Omental fat pad (tissue), 4 donors: ENCODE data around the gene UGT2B17. TPM values are rescaled to one million over a fixed set of nuclear protein-coding genes. Genes with fewer than 3 reads are reported as not detected.
"Not testable (repeated sequence)": the region's sequence is repeated elsewhere in the genome, so short reads cannot be mapped to it uniquely, and the experiment has no call there.

Source experiments
- ATAC-seq: fragments of 150-250 bp; one replicate; pipeline ENCODE4 v1.9.1; 2016; ENCODE audit warnings: mild to moderate bottlenecking, moderate library complexity; ENCODE audit not compliant: low FRiP score
- DNase-seq: peaks from one replicate; pipeline ENCODE4 v3.0.0-alpha.2; 2019; ENCODE audit warnings: low spot score
- total RNA-seq, 4 donors: library from RNA; depleted of rRNA; stranded (reverse); fragments of >200 nt; gene quantifications; one replicate each; pipeline ENCODE4 v1.1.0, GENCODE V29; 2016
- TF ChIP-seq, protein P1 (sequence below), 3 donors: fragments of 450-650 bp; IDR thresholded peaks; one replicate each; pipeline ENCODE4 v1.5.1; 2016 to 2017; ENCODE audit warnings: antibody characterized with exemption in 3 of 3, mild to moderate bottlenecking in 3 of 3, moderate library complexity in 2 of 3

Gene UGT2B17
- total RNA-seq = not detected

DNA sequence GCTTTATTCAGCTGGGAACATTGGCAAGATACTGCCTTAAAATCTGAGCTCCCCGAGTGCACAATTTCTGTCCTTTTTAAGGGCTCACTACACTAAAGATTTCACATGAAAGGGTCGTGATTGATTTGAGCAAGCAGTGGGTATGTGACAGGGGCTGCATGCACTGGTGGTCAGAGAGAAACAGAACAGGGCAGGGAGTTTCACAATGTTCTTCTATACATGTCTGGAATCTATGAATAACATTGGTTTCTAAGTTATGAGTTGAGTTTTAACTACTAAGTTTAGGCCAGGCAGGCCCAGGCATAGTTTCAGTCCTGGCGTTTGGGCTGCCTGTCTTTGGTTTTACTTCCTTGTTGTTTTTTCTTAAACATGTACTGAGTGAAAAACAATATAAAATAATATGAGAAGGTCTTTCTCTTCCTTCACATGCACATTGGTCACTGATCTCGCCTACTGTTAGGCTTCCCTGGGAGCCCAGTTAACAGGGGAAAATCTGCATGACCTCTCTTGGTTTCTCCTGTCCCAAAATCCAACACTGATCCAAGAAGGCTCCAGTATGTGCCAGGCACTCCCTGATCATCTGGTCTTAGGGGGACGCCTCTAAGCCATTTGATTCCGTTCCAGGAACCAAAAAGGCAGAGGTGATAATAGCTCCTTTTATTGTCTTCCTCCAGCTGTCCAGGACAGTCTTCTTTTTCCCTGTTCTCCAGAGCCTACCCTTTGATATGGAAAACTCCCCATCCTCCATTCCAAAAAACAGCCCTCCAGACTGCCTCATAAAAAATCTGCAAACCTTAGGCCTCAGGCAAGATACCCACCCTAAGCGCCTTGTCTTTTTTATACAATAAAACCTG is at the start of gene UGT2B17:
TSS of gene UGT2B17 (minus strand) at position 51 of the 854 bp plus-strand sequence. CDS start 7,838 bp downstream, outside the sequence.
- TF ChIP-seq, protein P1, sequence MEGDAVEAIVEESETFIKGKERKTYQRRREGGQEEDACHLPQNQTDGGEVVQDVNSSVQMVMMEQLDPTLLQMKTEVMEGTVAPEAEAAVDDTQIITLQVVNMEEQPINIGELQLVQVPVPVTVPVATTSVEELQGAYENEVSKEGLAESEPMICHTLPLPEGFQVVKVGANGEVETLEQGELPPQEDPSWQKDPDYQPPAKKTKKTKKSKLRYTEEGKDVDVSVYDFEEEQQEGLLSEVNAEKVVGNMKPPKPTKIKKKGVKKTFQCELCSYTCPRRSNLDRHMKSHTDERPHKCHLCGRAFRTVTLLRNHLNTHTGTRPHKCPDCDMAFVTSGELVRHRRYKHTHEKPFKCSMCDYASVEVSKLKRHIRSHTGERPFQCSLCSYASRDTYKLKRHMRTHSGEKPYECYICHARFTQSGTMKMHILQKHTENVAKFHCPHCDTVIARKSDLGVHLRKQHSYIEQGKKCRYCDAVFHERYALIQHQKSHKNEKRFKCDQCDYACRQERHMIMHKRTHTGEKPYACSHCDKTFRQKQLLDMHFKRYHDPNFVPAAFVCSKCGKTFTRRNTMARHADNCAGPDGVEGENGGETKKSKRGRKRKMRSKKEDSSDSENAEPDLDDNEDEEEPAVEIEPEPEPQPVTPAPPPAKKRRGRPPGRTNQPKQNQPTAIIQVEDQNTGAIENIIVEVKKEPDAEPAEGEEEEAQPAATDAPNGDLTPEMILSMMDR (IDR thresholded peaks at IDR 0.05) = no peak
- no peak for ATAC-seq
- no peak for DNase-seq

DNA sequence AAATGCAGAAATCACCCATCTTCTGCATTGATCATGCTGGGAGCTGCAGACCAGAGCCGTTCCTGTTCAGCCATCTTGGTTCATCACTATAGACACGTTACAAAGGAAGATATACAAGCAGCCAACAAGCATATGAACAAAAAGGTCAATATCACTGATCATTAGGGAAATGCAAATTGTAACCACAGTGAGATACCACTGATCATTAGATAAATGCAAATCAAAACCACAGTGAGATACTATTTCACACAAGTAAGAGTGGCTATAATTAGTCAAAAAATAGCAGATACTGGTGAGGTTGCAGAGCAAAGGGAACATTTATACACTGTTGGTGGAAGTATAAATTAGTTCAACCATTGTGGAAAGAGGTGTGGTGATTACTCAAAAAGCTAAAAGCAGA is 46.6 kb upstream of the UGT2B17 start:
- not testable (repeated sequence) for DNase-seq, ATAC-seq

DNA sequence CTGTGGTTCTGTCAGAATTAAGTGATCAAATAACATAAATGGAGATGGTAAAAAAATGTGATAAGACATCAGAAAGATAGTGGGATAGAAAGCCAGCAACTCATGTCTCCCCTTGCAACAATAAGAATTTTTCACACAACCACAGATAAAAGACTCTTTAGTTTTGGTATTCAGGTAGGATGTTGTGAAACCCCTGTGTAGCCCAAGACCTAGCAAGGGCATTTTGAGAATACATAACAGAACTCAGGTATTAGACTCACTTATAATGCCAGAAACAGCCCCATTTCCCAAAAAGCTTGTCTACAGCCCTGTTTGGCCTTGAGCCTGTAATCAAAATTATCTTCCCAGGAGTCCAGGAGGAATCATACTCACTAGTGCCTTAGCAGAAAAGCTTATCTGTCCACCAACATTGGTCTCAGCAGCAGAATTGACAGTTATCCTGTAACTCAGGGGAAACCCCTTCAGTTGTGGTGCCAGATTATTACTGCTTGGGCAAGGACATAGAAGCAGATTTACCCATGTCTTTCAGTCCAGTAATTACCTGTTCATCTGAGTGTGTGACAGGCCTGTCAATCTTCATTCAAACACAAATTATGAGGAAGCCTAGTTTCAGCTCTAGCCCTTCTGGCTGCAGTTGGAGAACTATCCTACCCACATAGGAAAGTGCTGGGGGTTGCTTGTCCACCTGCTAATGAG is 41.0 kb upstream of the UGT2B17 start:
- DNase-seq = no peak
- TF ChIP-seq, protein P1 (IDR thresholded peaks at IDR 0.05) = no peak
- no peak for ATAC-seq

DNA sequence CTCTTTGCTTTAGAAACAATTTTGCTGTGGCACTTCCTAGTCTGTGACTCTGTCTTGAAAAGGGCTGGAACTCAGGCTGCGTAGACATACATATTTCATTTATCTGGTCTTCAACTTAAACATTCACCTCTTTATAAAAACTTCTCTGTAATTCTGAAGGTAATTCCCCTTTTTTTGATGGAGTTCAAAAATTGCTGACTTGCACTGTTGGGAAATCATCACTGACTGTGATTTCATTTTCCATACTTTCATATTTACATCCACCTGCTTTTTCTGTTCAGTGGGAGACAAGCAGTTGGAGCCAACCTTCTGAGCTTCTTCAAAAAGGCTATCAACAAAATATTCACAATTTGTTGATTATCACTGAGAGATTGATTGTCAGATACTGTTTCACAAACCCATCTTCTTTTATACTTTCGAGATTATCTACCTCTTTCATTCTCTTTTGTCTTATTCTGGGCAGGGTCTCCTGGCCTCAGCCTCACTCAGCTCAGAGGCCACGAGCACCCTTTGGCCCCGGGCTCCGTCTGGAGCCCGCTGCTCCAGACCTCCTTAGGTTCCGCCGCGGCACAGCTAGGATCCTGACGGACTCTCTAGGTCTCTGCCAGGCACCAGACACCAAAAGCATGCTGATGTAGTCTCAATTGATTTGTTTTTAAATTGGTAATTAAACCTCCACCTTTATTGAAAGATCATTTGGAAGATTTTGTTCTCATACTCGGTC is 39.7 kb upstream of the UGT2B17 start:
- ATAC-seq = no peak
- no peak for DNase-seq
- TF ChIP-seq, protein P1 (IDR thresholded peaks at IDR 0.05) = no peak

DNA sequence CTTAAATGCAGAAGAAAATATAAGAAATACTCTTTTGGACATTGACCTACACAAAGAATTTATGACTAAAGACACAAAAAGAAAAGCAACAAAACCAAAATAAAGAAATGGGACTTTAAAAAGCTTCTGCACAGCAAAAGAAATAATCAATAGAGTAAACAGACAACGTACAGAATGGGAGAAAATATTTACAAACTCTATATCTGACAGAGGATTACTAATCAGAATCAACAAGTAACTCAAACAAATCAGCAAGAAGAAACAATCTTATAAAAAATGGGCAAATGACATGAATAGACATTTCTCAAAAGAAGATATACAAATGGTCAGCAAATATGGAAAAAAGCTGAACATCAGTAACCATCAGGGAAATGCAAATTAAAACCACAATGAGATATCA is 37.6 kb upstream of the UGT2B17 start:
- DNase-seq (no peak), ATAC-seq (no peak)

DNA sequence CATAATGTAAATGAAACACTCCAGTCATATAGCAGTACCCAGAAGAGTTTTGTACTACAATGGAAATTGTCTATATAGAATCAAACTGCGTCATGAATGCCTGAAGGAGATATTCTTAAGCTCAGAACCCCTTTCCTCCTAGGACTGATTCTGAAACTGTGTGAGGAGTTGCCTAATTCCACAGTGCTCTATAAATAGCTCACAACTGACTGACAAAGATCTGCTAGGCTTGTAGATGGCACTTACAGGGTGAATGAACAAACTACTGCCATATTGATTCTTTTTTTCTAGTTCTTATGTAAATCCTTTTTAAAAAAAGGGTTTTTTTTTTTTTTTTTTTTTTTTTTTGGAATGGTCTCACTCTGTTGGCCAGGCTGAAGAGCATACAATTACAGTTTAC is 30.1 kb upstream of the UGT2B17 start:
- DNase-seq (no peak), ATAC-seq (no peak)
- TF ChIP-seq, protein P1 (IDR thresholded peaks at IDR 0.05) = no peak

More for the DNA sequence above, 37.6 kb upstream of the UGT2B17 start:
- TF ChIP-seq, protein P1 (IDR thresholded peaks at IDR 0.05) = no peak

DNA sequence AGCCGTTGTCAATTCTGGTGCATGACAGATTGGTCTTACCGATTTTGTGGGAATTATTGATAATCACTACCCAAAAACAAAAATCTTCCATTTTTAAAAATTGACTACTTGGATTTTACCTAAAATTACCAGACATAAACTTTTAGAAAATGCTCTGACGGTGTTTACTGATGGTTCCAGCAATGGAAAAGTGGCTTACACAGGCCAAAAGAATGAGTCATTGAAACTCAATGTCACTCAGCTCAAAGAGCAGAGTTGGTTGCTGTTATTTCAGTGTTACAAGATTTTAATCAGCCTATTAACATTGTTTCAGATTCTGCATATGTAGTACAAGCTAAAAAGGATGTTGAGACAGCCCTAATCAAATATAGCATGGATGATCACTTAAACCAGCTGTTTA is 23.0 kb upstream of the UGT2B17 start:
- DNase-seq (no peak), ATAC-seq (no peak)
- TF ChIP-seq, protein P1 (IDR thresholded peaks at IDR 0.05) = no peak
